Stimulated activated CD8-positive, alpha-beta memory T cell treated with anti-CD3 and anti-CD28 coated beads, Interleukin-2, amount 100 ng/mL, for 48 hours (primary cell): Measurements from ENCODE around the gene RGS8.
"Not testable (repeated sequence)": the region's sequence is repeated elsewhere in the genome, so short reads cannot be mapped to it uniquely, and the experiment has no call there.

Experiments
- DNase-seq, 2 donors: peaks; one replicate each; pipeline ENCODE4 v3.0.0-alpha.2; 2020; ENCODE audit warnings: low read depth in 2 of 2

RGS8 gene

GRCh38 chr1:182702826-182703524 is 18.6 kb upstream of the RGS8 start:
- DNase-seq = no peak

- no peak for DNase-seq
Observed at GRCh38 chr1:182700351-182700709, 15.9 kb upstream of the RGS8 start.

GRCh38 chr1:182699393-182700350 is 15.3 kb upstream of the RGS8 start:
- no peak for DNase-seq

- DNase-seq = no peak
Observed at GRCh38 chr1:182698971-182699370, 14.6 kb upstream of the RGS8 start.

GRCh38 chr1:182693139-182693538 is 8.8 kb upstream of the RGS8 start:
- not testable (repeated sequence) for DNase-seq

- no peak for DNase-seq
Observed at GRCh38 chr1:182690886-182691443, 6.6 kb upstream of the RGS8 start.

GRCh38 chr1:182688436-182689205 is 4.2 kb upstream of the RGS8 start:
- DNase-seq = no peak

- no peak for DNase-seq
Observed at GRCh38 chr1:182687361-182687760, 3.0 kb upstream of the RGS8 start.

GRCh38 chr1:182686446-182686845 is 2.1 kb upstream of the RGS8 start:
- DNase-seq = no peak

GRCh38 chr1:182685215-182685614 is 828 bp upstream of the RGS8 start:
- DNase-seq = no peak

- no peak for DNase-seq
Observed at GRCh38 chr1:182682898-182683501, 1.4 kb downstream of the RGS8 start.

GRCh38 chr1:182682406-182682805 is 2.0 kb downstream of the RGS8 start:
- DNase-seq = no peak

- DNase-seq = no peak
Observed at GRCh38 chr1:182681568-182681912, 2.8 kb downstream of the RGS8 start.

- no peak for DNase-seq
Observed at GRCh38 chr1:182680901-182681567, 3.4 kb downstream of the RGS8 start.

GRCh38 chr1:182680408-182680807 is 4.0 kb downstream of the RGS8 start:
- DNase-seq = no peak

- no peak for DNase-seq
Observed at GRCh38 chr1:182679684-182680083, 4.7 kb downstream of the RGS8 start.

GRCh38 chr1:182677397-182678098 is 6.8 kb downstream of the RGS8 start:
- no peak for DNase-seq

GRCh38 chr1:182676274-182676673 is 8.1 kb downstream of the RGS8 start:
- DNase-seq = no peak

- no peak for DNase-seq
Observed at GRCh38 chr1:182674346-182675246, 9.8 kb downstream of the RGS8 start.

GRCh38 chr1:182672487-182672836 is 11.9 kb downstream of the RGS8 start:
- DNase-seq = no peak
